Colonic mucosa (tissue), 4 donors: ENCODE data around the gene RELCH. TPM values are rescaled to one million over a fixed set of nuclear protein-coding genes. Genes with fewer than 3 reads are reported as not detected.

Source experiments
- DNase-seq: peaks from one replicate; pipeline ENCODE4 v3.0.0-alpha.2; 2020
- H3K27ac ChIP-seq: fragments of 200-600 bp; one replicate; pipeline ENCODE4 v1.8.0; 2021
- H3K27me3 ChIP-seq: fragments of 200-600 bp; one replicate; pipeline ENCODE4 v1.8.0; 2021
- H3K36me3 ChIP-seq: fragments of 200-600 bp; one replicate; pipeline ENCODE4 v1.8.0; 2021
- H3K4me1 ChIP-seq: fragments of 200-600 bp; one replicate; pipeline ENCODE4 v1.8.0; 2021; ENCODE audit warnings: mild to moderate bottlenecking
- H3K4me3 ChIP-seq: fragments of 200-600 bp; one replicate; pipeline ENCODE4 v1.8.0; 2021
- H3K9ac ChIP-seq, 2 donors: one replicate each; pipeline ENCODE4 v1.7.0; 2013; ENCODE audit warnings: control low read depth in 2 of 2, low read depth in 2 of 2, low read length in 2 of 2
- H3K9me3 ChIP-seq: fragments of 200-600 bp; one replicate; pipeline ENCODE4 v1.8.0; 2021
- CTCF ChIP-seq: fragments of 200-600 bp; IDR thresholded peaks from one replicate; pipeline ENCODE4 v1.8.0; 2022; ENCODE audit warnings: antibody characterized with exemption, mild to moderate bottlenecking
- intact Hi-C: fragments of 100-400 bp; cut with DNase I; formaldehyde crosslinking; loops from one replicate; pipeline ENCODE4 v1.14.1; 2022
- total RNA-seq, 2 donors: library from RNA; stranded (reverse); fragmentation: NEBNext Ultra II Directional in 1 of 2; extraction: Animal tissue kit (Norgen Biotek cat#: 25700) in 1 of 2; gene quantifications; one replicate each; pipeline ENCODE4 v1.2.1, GENCODE V29; 2021
- donor health status: healthy.
- donor health status: DM: no; HTN: no; CAD: no.
- donor health status: DM: no; HTN: no; CAD: no.

Gene RELCH
- total RNA-seq, 2 donors from 2014 or later = 38.9 to 56.9 TPM

GRCh38 chr18:62347089-62347506, 160.0 kb downstream of the RELCH start:
- intact Hi-C loops = no loop called here
- H3K9me3 ChIP-seq = no peaks in the 10 kb centered on the region
- H3K4me3 ChIP-seq = no peak overlapping the region
- no peaks in the 10 kb centered on the region for H3K4me1 ChIP-seq
- no peaks in the 10 kb centered on the region for H3K36me3 ChIP-seq
- H3K27ac ChIP-seq = peak overlapping the region; percentile 34
- no peaks in the 10 kb centered on the region for H3K27me3 ChIP-seq
- peak overlapping the region in 1 of 2 donors; percentile 49 for H3K9ac ChIP-seq
- TF ChIP-seq CTCF = no peak
- DNase-seq = no peak

DNA sequence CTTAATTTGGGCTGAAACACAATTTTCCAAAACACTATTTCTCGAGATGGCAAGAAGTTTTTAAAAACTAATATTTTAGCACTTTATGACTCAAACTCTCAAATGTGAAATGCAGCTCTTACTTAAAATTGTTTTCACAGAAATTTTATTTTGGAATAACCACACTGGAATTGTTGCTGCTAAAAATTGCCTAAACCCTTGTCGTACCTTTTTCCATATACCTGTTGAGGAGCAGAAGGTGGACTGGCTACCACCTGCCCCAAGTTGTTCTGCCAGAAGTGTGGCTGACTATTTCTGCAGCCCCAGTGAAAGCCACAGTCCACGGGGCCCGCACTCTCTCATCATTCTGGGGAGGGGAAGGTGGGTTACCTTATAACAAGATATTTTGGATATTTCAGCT, 161.4 kb downstream of the RELCH start:
- Histone ChIP-seq H3K27ac (no peak overlapping the region), H3K9me3 (no peaks in the 10 kb centered on the region), H3K27me3 (no peaks in the 10 kb centered on the region), H3K9ac (no peak overlapping the region), H3K4me3 (no peak overlapping the region), H3K4me1 (no peaks in the 10 kb centered on the region), H3K36me3 (no peaks in the 10 kb centered on the region)
- DNase-seq = no peak
- no peak for TF ChIP-seq CTCF
- intact Hi-C loops = no loop called here

GRCh38 chr18:62353170-62353569, 166.1 kb downstream of the RELCH start:
- no peak for DNase-seq
- Histone ChIP-seq H3K9ac (no peak overlapping the region), H3K27me3 (no peaks in the 10 kb centered on the region), H3K4me3 (no peak overlapping the region), H3K9me3 (no peaks in the 10 kb centered on the region), H3K4me1 (no peaks in the 10 kb centered on the region), H3K27ac (no peak overlapping the region), H3K36me3 (no peaks in the 10 kb centered on the region)
- intact Hi-C loops = no loop called here
- TF ChIP-seq CTCF = no peak

DNA sequence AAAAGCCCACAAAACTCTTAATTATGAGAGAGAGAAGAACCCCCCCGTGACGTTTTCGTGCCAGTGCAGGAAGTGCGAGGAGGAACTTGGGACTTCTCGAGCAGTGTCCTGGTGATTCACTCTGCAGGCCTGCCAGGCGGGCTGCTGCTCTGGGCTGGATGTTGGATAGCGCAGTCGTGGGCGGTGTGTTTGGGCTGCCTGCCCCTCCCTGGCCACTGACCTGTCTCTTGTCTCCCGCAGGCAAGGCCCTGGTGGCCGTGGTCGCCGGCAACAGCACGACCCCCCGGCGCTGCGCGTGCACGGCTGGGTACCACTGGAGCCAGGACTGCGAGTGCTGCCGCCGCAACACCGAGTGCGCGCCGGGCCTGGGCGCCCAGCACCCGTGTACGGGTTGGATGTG, 167.1 kb downstream of the RELCH start:
- intact Hi-C loops = no loop called here
- no peak overlapping the region for H3K9ac ChIP-seq
- no peak overlapping the region for H3K27ac ChIP-seq
- H3K27me3 ChIP-seq = no peaks in the 10 kb centered on the region
- no peaks in the 10 kb centered on the region for H3K4me1 ChIP-seq
- H3K9me3 ChIP-seq = no peaks in the 10 kb centered on the region
- H3K36me3 ChIP-seq = no peaks in the 10 kb centered on the region
- TF ChIP-seq CTCF = no peak
- H3K4me3 ChIP-seq = no peak overlapping the region
- DNase-seq = no peak

DNA sequence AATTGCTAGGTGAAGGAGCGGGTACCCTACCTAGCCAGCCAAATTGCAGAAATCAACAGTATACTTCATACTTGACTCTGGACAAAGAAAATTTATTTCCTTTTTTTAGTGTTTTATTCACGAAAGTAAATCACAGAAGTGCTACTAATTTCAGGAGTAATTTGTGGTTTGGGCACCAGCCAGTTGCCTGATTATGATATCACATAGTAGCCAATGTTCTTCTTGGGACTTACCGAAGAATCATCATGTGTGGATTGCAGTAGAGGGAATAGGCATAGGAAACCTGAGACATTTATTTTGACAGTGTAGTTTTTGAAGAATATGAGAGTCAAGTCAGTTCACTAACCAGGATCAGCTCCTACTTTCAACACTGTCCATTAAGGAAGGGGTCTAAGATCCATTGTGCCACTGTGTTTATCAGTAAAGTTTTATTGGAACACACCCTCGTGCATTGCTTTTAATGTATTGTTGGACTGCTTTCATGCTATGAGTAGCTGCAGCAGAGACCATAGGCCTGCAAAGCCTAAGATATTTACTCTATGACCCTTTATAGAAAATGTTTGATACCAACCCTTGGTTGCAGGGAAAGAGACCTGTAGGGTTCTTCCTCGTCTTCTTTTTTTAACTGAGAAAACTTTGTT, 170.1 kb downstream of the RELCH start:
- no peak for DNase-seq
- intact Hi-C loops = no loop called here

More for the DNA sequence above, 170.1 kb downstream of the RELCH start:
- no peak overlapping the region for H3K9ac ChIP-seq
- H3K36me3 ChIP-seq = no peaks in the 10 kb centered on the region
- no peak overlapping the region for H3K27ac ChIP-seq
- no peak overlapping the region for H3K4me3 ChIP-seq
- H3K27me3 ChIP-seq = no peaks in the 10 kb centered on the region
- no peak for TF ChIP-seq CTCF
- no peaks in the 10 kb centered on the region for H3K9me3 ChIP-seq
- no peaks in the 10 kb centered on the region for H3K4me1 ChIP-seq

Other genes starting within 250 kb of the RELCH start
- 10 to 100 TPM; 30.1 to 37.9 TPM for gene PIGN, start 199 bp upstream of the RELCH start, total RNA-seq
- 10 to 100 TPM; 80.6 to 86.6 TPM for gene TNFRSF11A, start 138.1 kb downstream of the RELCH start, total RNA-seq